ENCODE measurements around the gene CGA.

DNA sequence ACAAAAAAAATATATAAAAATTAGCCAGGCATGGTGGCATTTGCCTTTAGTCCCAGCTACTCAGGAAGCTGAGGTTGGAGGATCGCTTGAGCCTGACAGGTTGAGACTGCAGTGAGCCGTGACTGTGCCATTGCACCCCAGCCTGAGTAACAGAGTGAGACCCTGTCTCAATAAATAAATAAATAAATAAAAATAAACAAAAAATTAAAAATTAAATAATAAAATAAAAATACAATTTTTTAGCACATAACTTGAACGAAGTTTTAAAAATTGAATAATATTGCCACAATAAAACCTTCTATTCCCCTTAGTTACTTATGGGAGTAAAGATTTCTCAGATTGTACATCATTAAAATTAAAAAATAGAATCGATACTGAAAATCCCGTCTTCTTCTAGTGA lies 29.2 kb upstream of the CGA start:
- TF ChIP-seq, protein P1, sequence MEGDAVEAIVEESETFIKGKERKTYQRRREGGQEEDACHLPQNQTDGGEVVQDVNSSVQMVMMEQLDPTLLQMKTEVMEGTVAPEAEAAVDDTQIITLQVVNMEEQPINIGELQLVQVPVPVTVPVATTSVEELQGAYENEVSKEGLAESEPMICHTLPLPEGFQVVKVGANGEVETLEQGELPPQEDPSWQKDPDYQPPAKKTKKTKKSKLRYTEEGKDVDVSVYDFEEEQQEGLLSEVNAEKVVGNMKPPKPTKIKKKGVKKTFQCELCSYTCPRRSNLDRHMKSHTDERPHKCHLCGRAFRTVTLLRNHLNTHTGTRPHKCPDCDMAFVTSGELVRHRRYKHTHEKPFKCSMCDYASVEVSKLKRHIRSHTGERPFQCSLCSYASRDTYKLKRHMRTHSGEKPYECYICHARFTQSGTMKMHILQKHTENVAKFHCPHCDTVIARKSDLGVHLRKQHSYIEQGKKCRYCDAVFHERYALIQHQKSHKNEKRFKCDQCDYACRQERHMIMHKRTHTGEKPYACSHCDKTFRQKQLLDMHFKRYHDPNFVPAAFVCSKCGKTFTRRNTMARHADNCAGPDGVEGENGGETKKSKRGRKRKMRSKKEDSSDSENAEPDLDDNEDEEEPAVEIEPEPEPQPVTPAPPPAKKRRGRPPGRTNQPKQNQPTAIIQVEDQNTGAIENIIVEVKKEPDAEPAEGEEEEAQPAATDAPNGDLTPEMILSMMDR (IDR thresholded peaks at IDR 0.05): no peak
- TF ChIP-seq POLR2A (IDR thresholded peaks at IDR 0.05): no peak
